Measurements from ENCODE around the gene UBE2D3.

The UBE2D3 gene

GRCh38 chr4:102759831-102760644, 67.3 kb downstream of the UBE2D3 start:
- peak overlapping the region; percentile 71 for H3K27ac ChIP-seq
- TF ChIP-seq CTCF (conservative IDR thresholded peaks at IDR 0.05): no peak

GRCh38 chr4:102758241-102759160, 68.8 kb downstream of the UBE2D3 start:
- no peak for TF ChIP-seq CTCF (conservative IDR thresholded peaks at IDR 0.05)
- peak overlapping the region; percentile 39 for H3K27ac ChIP-seq

GRCh38 chr4:102757681-102758080, 69.7 kb downstream of the UBE2D3 start:
- H3K27ac ChIP-seq: peak overlapping the region; percentile 39
- no peak for TF ChIP-seq CTCF (conservative IDR thresholded peaks at IDR 0.05)

GRCh38 chr4:102754044-102754443, 73.3 kb downstream of the UBE2D3 start:
- TF ChIP-seq CTCF (conservative IDR thresholded peaks at IDR 0.05): no peak
- H3K27ac ChIP-seq: no peak overlapping the region

- TF ChIP-seq CTCF (conservative IDR thresholded peaks at IDR 0.05): no peak
- no peak overlapping the region for H3K27ac ChIP-seq
Observed at GRCh38 chr4:102751941-102752340, 75.4 kb downstream of the UBE2D3 start.
